NOMO-1 treated with dmso at 0.1 percent for 144 hours (cell line): Measurements from ENCODE around the gene LDLRAD1.
"Not testable (repeated sequence)": the region's sequence is repeated elsewhere in the genome, so short reads cannot be mapped to it uniquely, and the experiment has no call there.

Experiments
- DNase-seq: peaks from one replicate; lab custom pipeline; 2025; ENCODE audit not compliant: unreplicated experiment; lab: John Stamatoyannopoulos, UW

LDLRAD1 gene

DNA sequence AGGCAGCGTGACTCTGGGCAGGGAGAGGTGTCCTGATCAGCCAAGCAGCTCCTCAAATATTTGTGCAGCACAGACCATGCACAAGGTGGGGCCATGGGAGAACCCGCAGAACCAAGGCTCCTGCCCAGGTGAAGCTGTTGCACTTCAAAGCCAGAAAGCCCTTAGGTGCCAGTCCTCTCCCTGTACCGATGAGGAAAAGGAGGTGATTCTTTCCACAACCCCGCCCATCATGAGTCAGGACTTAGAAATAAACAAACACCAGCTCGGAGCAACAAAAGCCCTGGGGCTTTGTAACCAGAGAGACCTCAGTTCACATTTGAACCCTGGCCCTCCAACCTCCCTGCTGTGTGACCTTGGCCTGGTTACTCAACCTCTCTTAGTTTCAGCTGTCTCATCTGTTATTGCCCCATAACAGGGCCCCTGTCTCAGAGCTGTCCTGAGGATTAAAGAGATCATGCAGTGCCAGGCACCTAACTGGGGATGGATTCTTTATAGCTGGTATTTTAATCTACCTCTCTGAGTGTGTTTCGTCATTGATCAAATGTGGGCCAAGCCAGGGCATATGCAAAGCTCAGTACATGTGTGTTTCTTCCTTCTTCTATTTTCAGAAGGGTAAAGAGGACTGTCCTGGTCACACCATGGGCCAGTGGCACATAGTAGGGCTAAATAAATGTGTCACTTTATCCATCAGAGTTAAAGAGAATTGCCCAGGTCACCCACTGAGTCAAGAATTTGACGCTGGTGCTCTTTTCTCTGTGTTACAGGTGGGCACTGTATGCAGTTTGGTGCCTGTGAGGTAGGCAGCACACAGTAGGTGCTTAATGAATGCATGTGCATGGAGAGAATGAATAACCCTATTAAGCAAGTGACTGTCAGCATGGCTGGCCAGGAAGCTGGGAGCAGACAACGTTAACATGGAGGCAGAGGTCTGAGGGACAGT is 1.4 kb downstream of the LDLRAD1 start:
- DNase-seq: no peak

DNA sequence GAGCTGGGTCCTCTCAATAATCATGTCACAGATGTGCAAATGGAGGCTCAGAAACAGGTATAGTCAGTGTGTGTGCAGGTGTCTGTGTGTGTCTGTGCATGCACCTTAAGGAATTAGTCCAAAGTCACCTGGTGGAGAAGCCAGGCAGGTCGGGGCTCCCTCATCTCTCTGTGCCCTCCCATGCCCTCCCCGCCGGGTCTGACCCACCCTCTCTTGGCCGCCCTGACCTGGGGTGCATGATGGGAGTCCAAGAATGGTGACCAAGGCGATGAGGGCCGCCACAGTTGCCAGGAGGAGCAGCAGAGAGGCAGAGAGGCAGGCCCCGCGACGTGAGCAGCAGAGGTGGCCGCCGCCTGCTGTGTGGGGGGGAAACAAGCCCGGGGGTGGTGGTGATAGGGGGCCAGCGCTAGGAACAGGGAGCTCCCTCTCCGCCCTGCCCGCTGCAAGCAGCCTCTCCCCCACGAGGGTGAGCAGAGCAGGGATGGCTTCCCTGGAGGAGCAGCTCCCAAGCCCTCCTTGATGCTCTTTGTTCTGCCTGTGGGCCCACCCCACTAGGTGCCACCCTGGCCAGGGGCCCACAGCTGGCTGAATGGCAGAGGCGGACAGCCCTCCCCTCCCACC is 3.9 kb downstream of the LDLRAD1 start:
- no peak for DNase-seq

DNA sequence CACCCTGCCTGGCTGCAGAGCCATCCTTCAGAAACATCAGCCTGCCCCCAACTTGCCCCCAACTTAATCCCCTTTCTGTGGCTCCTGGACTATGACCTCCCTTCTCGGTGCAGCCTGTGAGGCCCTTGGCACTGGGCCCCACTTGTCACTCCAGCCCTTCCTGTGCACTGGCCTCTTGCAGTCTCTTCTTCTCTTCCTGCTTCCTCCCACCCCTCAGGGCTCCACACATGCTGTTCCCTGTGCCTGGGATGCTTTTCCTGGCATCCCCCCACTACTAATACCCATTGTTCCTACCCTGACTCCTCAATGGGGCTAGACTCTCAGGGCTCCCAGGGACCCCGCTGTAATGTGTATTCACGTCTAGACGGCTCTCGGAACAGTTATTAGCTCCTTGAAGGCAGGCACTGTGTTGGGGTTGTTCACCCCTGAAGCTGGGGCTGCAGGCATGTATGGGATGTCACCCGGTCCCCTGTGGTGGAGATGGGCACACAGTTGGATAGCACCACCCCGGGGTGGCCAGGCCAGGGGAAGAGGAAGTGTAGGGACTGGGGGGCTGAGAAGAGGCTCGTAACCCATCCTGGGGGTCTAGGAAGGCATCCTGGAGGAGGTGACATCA is 4.5 kb downstream of the LDLRAD1 start:
- no peak for DNase-seq

DNA sequence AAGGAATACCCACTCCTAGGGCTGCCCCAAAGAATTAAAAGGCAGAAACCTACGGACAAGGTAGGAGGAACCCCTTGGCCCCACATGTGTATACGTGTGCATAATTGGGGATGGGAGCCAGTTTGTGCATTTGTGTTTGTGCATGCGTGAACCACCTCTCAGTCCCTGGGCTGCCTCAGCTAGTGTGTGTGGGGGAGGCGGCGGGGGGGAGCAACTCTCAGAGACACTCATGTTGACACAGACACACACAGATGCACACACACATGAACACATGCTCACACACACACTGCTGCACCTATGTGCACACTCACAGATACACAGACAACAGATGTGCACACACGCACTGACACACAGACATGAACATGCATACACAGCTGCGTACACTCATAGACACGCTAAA is 5.1 kb downstream of the LDLRAD1 start:
- DNase-seq: no peak

DNA sequence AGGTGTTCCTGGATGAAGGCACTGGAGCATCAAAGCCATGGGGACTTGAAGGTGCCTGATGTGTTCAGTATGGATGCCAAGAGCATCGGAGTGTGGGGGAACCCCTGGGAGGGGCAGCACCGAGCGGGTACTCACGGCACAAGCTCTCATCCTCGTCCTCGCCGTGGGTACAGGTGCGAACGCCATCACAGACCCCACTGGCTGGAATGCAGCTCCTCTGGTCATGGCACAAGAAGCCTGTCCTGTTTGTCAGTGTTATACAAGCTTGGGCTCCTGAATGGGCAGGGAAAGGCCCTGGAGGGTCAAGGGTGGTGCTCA is 6.0 kb downstream of the LDLRAD1 start:
- no peak for DNase-seq

DNA sequence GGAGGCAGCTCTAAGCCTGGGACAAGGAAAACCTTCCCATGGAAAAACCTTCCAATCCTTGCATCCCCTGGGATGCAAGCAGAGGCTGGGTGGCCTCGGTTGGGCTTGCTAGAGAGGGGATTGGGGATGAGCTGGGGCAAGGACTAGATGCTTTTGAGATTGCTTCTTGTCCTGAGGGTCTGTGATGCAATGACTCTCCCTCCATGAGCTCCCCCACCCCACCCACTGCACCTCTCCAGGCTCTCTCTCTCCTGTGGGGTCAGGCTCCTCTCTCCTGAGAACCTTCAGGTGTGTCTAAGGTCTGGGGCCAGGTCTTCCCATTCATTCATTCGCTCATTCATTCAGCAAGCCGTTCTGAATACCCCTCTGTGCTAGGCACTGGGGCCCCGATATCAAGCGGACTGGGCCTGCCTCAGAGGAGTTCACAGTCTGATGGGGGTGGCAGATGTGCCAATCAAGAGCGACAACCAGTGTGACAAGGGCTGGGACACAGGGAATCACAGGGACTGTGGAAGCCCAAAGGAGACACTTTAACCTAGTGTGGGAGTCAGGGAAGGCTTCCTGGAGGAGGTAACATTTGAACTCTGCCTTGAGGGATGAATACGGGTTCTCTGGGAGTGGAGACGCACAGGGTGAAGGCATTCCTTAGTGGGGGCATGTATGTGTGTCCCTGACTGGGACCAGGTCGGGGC is 6.5 kb downstream of the LDLRAD1 start:
- DNase-seq: no peak

DNA sequence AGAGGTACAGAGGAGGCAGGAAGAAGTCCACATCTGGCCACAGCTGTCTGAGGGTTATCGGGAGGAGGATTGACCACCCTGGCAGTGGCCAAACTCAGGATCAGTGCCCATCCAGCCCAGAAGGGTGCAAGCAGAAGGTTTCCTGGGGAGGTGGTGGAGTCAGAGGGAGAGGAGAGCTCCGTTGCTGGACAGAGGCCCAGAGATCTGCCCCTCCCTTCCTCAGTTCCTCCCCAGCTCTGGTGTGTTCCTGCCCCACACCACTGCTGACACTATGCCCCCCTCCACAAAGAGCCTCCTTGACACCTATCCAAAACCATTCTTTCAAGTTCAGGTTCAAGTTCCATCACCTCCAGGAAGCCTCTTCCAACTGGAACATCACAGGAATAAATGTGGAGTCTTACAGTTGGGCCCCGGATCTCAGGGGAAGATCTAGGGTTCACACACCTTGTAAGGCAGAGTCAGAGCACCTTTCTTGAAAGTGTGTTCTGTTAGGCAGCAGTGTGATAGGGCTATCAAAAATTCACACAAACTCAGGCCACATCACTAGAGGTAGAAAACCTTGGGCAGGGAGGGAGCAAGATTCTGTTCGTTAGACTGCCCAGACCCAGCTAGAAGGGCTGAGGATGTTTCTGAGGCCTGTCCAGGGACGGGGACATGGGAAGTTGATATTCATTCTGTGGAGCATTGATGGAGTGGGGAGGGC is 7.4 kb downstream of the LDLRAD1 start:
- DNase-seq: no peak

DNA sequence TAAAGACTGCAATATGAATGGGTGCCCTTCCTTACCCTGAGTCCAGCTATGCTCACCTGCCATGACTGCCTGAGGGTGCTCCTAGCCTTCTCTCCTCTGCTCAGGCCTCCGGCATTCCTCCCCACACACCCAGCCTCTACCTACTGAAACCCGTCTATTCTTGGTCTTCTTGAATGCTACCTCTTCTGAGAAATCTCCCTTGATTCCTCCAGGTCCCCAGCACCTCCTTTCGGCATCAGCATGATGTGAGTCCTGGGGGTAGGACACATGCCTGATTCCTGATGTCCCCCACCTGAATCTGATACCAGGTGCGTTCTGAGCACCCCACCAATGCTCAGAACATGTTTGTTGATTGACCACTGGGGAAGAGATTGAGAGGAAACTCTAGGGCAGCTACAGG is 8.6 kb downstream of the LDLRAD1 start:
- DNase-seq: no peak

DNA sequence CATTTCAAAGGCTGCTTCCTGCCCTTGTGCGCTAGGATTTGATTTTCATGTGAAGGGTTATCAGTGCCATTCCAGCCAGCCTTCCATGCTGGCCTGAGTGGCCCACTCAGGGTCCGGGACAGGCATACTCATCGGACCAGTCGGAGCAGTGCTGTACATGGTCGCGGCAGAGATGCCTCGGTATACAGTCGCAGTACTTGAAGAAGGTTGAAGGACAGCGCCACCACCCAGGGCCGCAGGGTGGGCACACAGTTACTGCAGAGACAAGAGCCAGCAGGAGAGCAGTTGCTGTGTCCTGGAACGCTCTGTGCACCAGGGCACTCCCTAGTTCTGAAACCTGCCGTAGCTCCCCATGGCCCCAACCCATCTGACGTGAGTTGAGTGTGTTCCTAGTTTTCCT is 9.1 kb downstream of the LDLRAD1 start:
- DNase-seq: no peak

DNA sequence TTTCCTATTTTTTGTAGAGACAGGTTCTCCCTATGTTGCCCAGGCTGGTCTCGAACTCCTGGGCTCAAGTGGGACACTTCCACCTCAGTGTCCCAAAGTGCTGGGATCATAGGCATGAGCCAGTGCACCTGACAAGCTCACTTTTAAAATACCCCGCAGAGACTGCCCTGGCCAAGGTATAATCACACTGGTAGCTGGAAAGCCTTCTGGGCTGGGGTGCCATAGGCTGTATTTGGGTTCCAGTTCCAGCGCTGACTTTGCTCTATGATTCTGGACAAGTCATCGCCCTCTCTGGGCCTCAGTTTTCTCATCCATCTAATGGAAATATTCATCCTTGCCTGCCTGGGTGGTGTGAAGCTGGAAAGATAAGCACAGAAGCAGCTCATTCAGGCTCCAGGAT is 10.4 kb downstream of the LDLRAD1 start:
- no peak for DNase-seq

DNA sequence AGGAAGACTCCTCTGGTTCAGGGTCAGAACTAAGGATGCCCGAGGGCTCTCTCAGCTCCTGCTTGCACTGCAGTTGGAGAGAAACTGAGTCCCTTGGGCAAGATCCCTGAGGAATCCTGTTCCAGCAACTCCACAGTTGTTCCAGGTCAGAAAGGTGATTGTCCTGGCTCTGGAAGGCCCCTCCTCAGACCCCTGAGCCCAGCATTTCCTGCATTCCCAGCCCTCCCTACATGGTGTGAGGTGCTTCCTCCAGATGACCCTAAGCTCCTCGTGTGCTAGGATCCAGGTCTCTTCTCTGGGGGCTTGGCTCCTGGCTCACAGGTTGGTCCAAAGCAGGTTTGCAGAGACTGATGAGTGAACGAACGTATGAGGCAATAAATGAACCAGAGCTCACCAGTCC is 11.5 kb downstream of the LDLRAD1 start:
- DNase-seq: no peak

DNA sequence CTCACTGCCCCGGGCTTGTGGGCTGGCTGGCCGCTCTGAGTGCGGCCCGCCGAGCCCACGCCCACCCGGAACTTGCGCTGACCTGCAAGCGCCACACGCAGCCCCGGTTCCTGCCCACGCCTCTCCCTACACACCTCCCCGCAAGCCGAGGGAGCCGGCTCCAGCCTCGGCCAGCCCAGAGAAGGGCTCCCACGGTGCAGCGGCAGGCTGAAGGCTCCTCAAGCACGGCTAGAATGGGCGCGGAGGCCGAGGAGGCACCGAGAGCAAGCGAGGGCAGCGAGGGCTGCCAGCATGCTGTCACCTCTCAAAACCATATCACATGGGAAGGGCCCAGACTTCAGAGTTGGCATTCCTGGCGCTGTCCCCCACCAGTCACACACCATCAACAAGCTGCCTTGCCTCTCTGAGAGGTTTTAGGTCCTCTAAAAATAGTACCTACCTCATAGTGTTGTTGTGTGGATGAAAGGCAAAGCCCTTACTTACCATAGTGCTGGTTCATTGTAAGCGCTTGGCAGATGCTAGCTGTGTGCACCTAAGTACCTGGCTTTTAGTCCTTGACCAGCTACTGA is 13.4 kb downstream of the LDLRAD1 start:
- DNase-seq: no peak

DNA sequence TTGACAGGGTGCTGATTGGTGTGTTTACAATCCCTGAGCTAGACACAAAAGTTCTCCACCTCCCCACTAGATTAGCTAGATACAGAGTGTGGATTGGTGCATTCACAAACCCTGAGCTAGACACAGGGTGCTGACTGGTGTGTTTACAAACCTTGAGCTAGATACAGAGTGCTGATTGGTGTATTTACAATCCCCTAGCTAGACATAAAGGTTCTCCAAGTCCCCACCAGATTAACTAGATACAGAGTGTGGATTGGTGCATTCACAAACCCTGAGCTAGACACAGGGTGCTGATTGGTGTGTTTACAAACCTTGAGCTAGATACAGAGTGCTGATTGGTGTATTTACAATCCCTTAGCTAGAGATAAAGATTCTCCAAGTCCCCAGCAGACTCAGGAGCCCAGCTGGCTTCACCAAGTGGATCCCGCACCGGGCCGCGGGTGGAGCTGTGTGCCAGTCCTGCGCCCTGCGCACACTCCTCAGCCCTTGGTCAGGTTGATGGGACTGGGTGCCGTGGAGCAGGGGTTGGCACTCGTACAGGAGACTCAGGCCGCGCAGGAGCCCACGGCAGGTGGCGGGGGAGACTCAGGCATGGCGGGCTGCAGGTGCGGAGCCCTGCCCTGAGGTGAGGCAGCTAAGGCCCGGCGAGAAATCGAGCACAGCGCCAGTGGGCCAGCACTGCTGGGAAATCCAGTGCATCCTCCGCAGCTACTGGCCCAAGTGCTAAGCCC is 14.1 kb downstream of the LDLRAD1 start:
- not testable (repeated sequence) for DNase-seq

DNA sequence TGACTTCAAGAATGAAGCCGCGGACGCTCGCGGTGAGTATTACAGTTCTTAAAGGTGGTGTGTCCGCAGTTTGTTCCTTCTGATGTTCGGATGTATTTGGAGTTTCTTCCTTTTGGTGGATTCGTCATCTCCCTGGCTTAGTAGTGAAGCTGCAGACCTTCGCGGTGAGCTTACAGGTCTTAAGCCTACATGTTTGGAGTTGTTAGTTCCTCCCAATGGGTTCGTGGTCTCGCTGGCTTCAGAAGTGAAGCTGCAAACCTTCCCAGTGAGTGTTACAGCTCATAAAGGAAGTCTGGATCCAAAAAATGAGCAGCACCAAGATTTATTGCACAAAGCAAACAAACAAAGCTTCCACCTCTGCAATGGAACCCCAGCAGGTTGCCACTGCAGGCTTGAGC is 14.7 kb downstream of the LDLRAD1 start:
- no peak for DNase-seq

DNA sequence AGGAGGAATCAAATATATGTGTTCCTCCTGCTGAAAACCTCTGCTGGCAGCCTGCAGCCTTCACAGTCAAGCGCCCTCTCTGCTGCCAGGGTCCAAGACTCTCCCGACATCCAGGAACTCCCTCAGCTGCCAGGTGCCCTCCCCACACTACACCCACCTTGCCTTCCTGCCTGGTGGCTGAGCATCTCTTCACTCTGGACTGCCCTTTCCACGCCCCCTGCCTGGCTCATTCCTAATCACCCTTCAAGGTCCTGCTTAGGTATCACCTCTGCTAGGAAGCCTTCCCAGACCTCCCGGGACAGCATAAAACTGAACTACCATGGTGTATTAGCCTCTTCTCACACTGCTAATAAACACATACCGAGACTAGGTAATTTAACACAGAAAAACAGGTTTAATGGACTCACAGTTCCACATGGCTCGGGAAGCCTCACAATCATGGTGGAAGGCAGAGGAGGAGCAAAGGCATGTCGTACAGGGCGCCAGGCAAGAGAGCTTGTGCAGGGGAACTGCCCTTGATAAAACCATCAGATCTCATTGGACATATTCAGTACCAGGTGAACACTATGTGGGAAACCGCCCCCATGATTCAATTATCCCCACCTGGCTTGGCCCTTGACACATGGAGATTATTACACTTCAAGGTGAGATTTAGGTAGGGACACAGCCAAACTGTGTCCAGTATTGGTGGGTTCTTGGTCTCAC is 15.3 kb downstream of the LDLRAD1 start:
- DNase-seq: no peak

DNA sequence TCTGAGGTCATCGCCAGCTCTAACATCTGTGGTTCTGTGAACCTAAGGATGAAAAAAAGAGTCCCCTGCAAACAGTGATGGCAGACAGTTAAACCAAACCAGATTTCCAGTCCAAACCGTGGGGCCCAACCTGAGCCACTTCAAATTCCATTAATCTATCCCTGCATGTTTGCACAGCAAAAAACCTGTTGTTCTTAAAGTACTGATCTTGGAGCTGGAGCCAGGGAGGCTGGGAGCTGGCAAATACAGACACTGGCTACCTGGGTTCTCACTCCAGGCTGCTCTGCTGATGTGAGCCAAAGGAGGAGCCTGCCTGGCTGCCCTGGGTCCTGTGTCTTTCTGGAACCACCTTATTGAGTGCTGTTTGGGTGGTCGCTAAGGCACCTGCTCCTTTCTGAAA is 16.4 kb downstream of the LDLRAD1 start:
- DNase-seq: no peak

DNA sequence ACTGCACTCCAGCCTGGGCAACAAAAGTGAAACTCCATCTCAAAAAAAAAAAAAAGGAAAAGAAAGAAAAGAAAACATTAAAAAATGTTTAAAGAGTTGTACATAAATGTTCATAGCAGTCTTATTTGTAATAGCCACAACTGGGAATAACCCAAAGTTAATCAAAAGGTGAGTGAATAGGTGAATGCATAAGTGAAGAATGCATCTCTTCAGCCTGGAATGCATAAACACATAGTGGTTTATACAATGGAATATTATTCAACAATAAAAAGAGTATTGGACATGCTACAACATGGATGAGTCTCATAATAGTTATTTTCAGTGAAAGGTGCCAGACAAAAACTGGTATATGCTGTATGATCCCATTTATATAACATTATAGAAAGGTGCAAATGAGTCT is 18.1 kb downstream of the LDLRAD1 start:
- DNase-seq: no peak

DNA sequence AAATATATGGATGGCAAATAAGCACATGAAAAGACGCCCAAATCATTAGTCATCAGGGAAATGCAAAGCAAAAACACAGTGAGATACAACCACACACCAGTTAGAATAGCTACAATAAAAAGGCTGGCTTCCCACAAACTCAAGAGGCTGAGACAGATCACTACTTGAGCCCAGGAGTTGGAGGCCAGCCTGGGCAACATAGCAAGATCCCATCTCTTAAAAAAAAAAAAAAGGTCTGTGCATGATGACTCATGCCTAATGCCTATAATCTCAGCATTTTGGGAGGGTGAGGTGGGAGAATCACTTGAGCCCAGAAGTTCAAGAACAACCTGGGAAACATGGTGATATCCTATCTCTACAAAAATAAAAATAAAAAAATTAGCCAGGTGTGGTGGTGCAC is 19.8 kb downstream of the LDLRAD1 start:
- DNase-seq: no peak

DNA sequence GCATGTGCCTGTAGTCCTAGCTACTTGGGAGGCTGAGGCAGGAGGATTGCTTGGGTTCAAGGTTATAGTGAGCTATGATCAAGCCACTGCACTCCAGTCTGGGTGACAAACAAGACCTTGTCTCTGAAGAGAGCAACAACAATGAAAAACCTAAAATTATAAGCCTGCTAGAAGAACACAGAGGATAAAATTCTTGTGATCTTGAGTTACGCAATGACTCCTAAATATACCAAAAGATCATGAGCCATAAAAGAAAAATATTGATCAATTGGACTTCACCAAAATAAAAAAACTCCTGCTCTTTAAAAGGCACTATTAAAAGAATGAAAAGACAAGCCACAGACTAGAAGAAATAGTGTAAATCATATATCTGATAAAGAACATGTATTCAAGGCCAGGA is 22.3 kb downstream of the LDLRAD1 start:
- no peak for DNase-seq

DNA sequence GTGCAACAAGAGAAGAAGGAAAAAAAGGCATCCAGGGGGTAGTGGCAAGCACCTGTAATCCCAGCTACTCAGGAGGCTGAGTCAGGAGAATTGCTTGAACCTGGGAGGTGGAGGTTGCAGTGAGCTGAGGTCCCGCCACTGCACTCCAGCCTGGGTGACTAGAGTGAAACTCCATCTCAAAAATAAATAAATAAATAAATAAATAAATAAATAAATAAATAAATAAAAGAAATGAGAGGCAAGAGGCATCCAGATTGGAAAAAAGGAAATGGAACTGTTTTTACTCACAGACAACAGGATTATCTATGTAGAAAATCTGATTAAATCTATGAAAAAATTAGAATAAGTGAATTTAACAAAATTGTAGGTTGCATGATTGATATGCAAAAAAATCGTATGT is 23.5 kb downstream of the LDLRAD1 start:
- DNase-seq: not testable (repeated sequence)
